Vagina (tissue), 2 donors: ENCODE data around the gene MICAL2. TPM values are rescaled to one million over a fixed set of nuclear protein-coding genes. Genes with fewer than 3 reads are reported as not detected.

ENCODE experiments used
- DNase-seq, 2 donors: peaks; one replicate each; pipeline ENCODE4 v3.0.0-alpha.2; 2017; ENCODE audit errors: extremely low spot score in 2 of 2
- H3K27ac ChIP-seq: fragments of 200-600 bp; sonication (generic); one replicate; pipeline ENCODE4 v1.5.1; 2019
- H3K27me3 ChIP-seq: fragments of 200-600 bp; sonication (generic); one replicate; pipeline ENCODE4 v1.5.1; 2019
- H3K36me3 ChIP-seq, 2 donors: fragments of 200-600 bp; sonication (generic); one replicate each; pipeline ENCODE4 v1.5.1; 2017 to 2019
- H3K4me1 ChIP-seq: fragments of 200-600 bp; sonication (generic); one replicate; pipeline ENCODE4 v1.5.1; 2019
- H3K4me3 ChIP-seq, 2 donors: fragments of 200-600 bp; sonication (generic); 1 replicate in 1 of 2; 2 replicates in 1 of 2; pipeline ENCODE4 v1.5.1; 2016 to 2019
- H3K9me3 ChIP-seq: fragments of 200-600 bp; sonication (generic); one replicate; pipeline ENCODE4 v1.5.1; 2019
- CTCF ChIP-seq, 3 experiments: fragments of 450-650 bp in 2 of 3; fragments of 200-600 bp in 1 of 3; sonication (generic) in 1 of 3; IDR thresholded peaks; one replicate each; pipeline ENCODE4 v1.5.1; 2017 to 2019; ENCODE audit warnings: antibody characterized with exemption in 3 of 3, mild to moderate bottlenecking in 2 of 3, moderate library complexity in 2 of 3
- POLR2A ChIP-seq, 2 donors: fragments of 450-650 bp; IDR thresholded peaks; one replicate each; pipeline ENCODE4 v1.6.1; 2017; ENCODE audit warnings: antibody characterized with exemption in 2 of 2, mild to moderate bottlenecking in 2 of 2, moderate library complexity in 2 of 2
- POLR2AphosphoS5 ChIP-seq, 2 donors: sonication (generic); formaldehyde crosslinking; IDR thresholded peaks; one replicate each; pipeline ENCODE4 v1.9.0; 2017; ENCODE audit warnings: antibody characterized with exemption in 2 of 2, mild to moderate bottlenecking in 2 of 2, low read depth in 1 of 2; ENCODE audit not compliant: insufficient read depth in 1 of 2
- intact Hi-C: fragments of 100-400 bp; cut with DNase I; formaldehyde crosslinking; loops from one replicate; pipeline ENCODE4 v1.15.1; 2023
- total RNA-seq: library from RNA; depleted of rRNA; stranded (reverse); fragments of >200 nt; gene quantifications from one replicate; pipeline ENCODE4 v1.2.3, GENCODE V29; 2016

MICAL2 gene
- total RNA-seq, 1 donor from 2014 or later = 41.7 TPM

DNA sequence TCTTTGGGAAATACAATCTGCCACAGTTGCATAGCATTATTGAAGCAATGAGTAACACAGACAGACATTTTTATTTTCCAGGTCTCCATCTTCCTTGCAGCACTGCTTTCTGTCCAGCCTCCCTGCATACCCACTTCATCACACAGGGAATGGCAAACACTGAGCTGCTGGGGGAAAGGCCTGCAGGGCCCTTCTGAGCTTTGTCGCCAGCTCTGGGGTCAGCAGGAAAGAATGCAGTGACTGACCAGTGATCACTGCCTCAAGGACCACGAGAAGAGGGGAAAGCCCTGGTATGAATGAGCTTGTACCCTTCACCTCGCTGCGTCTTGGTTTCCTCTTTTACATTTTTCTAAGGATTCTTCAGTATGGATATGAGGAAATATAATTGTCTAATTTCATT is 21.3 kb upstream of the MICAL2 start:
- Histone ChIP-seq H3K27ac (no peak overlapping the region), H3K36me3 (no peaks in the 10 kb centered on the region), H3K4me3 (no peak overlapping the region), H3K9me3 (no peaks in the 10 kb centered on the region), H3K27me3 (no peaks in the 10 kb centered on the region), H3K4me1 (peaks cover 52% of the 10 kb centered on the region)
- intact Hi-C loops = loop anchor here (10.0 kb wide), 1 partner anchor 136 kb away; no protein-coding TSS in a partner anchor
- DNase-seq = no peak
- no peak for TF ChIP-seq POLR2AphosphoS5 (IDR thresholded peaks at IDR 0.05; ENCODE audit: insufficient read depth in 1 of 2, low read depth in 1 of 2)
- TF ChIP-seq CTCF (IDR thresholded peaks at IDR 0.05) = no peak
- no peak for TF ChIP-seq POLR2A (IDR thresholded peaks at IDR 0.05)

DNA sequence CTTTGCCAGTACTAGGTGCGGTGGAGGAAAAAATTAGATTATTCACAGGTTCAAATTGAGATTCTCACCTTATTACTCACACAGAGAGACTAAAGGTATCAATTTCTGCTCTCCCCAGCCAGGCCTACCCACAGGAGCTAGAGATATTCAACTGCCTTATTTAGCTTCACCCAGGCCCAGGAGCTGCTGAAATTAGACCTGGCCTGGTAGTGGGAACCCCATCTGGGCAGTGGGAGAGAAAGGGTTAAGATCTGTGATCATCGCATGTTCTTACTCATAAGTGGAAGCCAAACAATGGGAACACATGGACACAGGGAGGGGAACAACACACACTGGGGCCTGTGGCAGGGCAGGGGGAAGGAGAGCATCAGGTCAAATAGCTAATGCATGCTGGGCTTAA is 20.9 kb upstream of the MICAL2 start:
- H3K4me1 ChIP-seq = peaks cover 52% of the 10 kb centered on the region
- H3K36me3 ChIP-seq = no peaks in the 10 kb centered on the region
- DNase-seq = no peak
- intact Hi-C loops = loop anchor here (10.0 kb wide), 1 partner anchor 135 kb away; no protein-coding TSS in a partner anchor
- TF ChIP-seq POLR2A (IDR thresholded peaks at IDR 0.05) = no peak
- TF ChIP-seq CTCF (IDR thresholded peaks at IDR 0.05) = no peak
- TF ChIP-seq POLR2AphosphoS5 (IDR thresholded peaks at IDR 0.05; ENCODE audit: insufficient read depth in 1 of 2, low read depth in 1 of 2) = no peak
- no peaks in the 10 kb centered on the region for H3K9me3 ChIP-seq
- H3K27me3 ChIP-seq = no peaks in the 10 kb centered on the region
- no peak overlapping the region for H3K27ac ChIP-seq
- no peak overlapping the region for H3K4me3 ChIP-seq

GRCh38 chr11:12090061-12090591 is 20.3 kb upstream of the MICAL2 start:
- TF ChIP-seq POLR2AphosphoS5 (IDR thresholded peaks at IDR 0.05; ENCODE audit: insufficient read depth in 1 of 2, low read depth in 1 of 2) (peak in 1 of 2 donors; percentile 20), CTCF (IDR thresholded peaks at IDR 0.05) (no peak)
- H3K27ac ChIP-seq = peak overlapping the region; percentile 36

DNA sequence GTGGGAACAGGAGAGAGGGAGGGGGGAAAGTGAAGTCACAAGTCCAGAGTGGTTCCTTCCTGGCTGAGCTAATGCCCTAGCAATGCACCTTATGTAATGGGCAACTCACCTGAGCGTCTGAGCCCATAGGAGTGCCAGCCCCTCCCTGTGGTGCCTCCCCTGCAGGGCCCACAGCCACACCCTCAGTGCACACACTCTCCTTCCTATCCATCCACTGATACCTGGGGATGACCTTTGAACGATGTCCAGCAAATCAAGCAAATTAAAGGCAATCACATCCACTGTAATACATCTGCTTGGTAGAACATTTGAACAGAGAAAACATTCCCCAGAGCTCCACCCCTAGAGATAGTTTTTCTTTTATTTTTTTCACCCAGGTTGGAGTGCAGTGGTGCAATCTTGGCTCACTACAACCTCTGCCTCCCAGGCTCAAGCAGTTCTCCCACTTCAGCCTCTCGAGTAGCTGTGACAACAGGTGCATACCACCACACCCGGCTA is 19.6 kb upstream of the MICAL2 start:
- Histone ChIP-seq H3K9me3 (no peaks in the 10 kb centered on the region), H3K27me3 (no peaks in the 10 kb centered on the region), H3K4me3 (no peak overlapping the region), H3K36me3 (no peaks in the 10 kb centered on the region), H3K27ac (no peak overlapping the region), H3K4me1 (peaks cover 52% of the 10 kb centered on the region)
- intact Hi-C loops = no loop called here
- no peak for TF ChIP-seq POLR2AphosphoS5 (IDR thresholded peaks at IDR 0.05; ENCODE audit: insufficient read depth in 1 of 2, low read depth in 1 of 2)
- no peak for TF ChIP-seq CTCF (IDR thresholded peaks at IDR 0.05)
- no peak for TF ChIP-seq POLR2A (IDR thresholded peaks at IDR 0.05)
- no peak for DNase-seq

More at GRCh38 chr11:12090061-12090591, 20.3 kb upstream of the MICAL2 start:
- Histone ChIP-seq H3K4me3 (no peak overlapping the region), H3K4me1 (peaks cover 56% of the 10 kb centered on the region), H3K9me3 (no peaks in the 10 kb centered on the region), H3K36me3 (no peaks in the 10 kb centered on the region), H3K27me3 (no peaks in the 10 kb centered on the region)
- DNase-seq = no peak
- intact Hi-C loops = no loop called here

DNA sequence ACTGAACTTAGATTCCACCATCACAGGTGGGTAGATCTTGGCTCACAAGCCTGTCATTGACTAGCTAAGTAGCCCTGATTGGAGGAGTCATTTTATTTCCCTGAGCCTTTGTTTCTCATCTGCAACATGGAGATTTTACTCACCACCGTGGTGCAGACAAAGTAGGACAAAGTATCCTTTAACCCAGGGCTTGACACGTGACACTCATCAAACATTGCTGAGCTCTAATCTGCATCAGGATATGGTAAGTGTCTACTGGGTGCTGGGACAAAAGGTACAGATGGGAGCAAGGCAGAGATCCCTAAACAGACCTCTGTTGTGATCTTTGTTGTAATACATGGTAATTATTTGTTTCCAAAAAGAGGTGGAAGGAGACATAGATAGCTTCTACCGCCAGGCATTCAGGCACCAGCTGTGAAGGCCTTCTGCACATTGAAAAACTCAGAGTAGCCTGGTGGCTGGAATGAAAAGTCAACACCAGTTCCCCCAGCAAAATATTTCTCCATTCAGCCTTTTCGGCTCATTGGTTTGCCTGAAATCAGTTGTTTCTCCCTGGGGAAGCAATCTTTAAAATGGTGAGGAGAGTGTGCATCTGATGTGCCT is 18.3 kb upstream of the MICAL2 start:
- no peak for DNase-seq
- no peak overlapping the region for H3K4me3 ChIP-seq
- H3K4me1 ChIP-seq = peaks cover 39% of the 10 kb centered on the region

More for the DNA sequence above, 18.3 kb upstream of the MICAL2 start:
- TF ChIP-seq CTCF (IDR thresholded peaks at IDR 0.05) (no peak), POLR2A (IDR thresholded peaks at IDR 0.05) (no peak), POLR2AphosphoS5 (IDR thresholded peaks at IDR 0.05; ENCODE audit: insufficient read depth in 1 of 2, low read depth in 1 of 2) (no peak)
- intact Hi-C loops = no loop called here
- H3K27ac ChIP-seq = no peak overlapping the region
- no peaks in the 10 kb centered on the region for H3K9me3 ChIP-seq
- no peaks in the 10 kb centered on the region for H3K36me3 ChIP-seq
- no peaks in the 10 kb centered on the region for H3K27me3 ChIP-seq
